IMR-90 (cell line): Measurements from ENCODE around the gene SLC38A3. TPM values are rescaled to one million over a fixed set of nuclear protein-coding genes. Genes with fewer than 3 reads are reported as not detected.
A peak's percentile ranks its signal among the peaks of the same experiment; 100 is the strongest.

Experiments
- ATAC-seq: fragments of 200-7000 bp; cut with Tn5 transposase; 2 replicates; pipeline ENCODE4 v1.9.1; 2020; ENCODE audit warnings: low read depth, mild to moderate bottlenecking, moderate library complexity
- BruUV-seq: library from RNA; stranded (reverse); fragments of 400-500 nt; replicated peaks from 2 replicates; lab custom pipeline; 2021; lab: Mats Ljungman, UMichigan
- CTCF ChIA-PET: fragments of 300-600 bp; formaldehyde crosslinking; extraction: SDS; loops from one replicate; lab custom pipeline; 2021; ENCODE audit warnings: antibody characterized with exemption; lab: Yijun Ruan, JAX
- POLR2A ChIA-PET: fragments of 300-600 bp; sonication (Branson Sonifier 250); formaldehyde crosslinking; loops from one replicate; lab custom pipeline; 2022; ENCODE audit warnings: antibody characterized with exemption; ENCODE audit not compliant: unreplicated experiment; lab: Charles Lee
- DNase-seq: peaks from one replicate; pipeline ENCODE4 v3.0.0; 2013
- H2AFZ ChIP-seq: replicated peaks from 2 replicates; pipeline ENCODE3; 2013; ENCODE audit warnings: low read length, mild to moderate bottlenecking; ENCODE audit not compliant: poor library complexity
- H2AK5ac ChIP-seq: 2 replicates; pipeline ENCODE4 v1.6.1; 2013; ENCODE audit warnings: low read depth, low read length, inconsistent platforms
- H2AK9ac ChIP-seq: replicated peaks from 2 replicates; pipeline ENCODE3; 2013; ENCODE audit warnings: mild to moderate bottlenecking, low read depth, low read length, moderate library complexity; ENCODE audit not compliant: poor library complexity
- H2BK120ac ChIP-seq: 2 replicates; pipeline ENCODE4 v1.6.1; 2013; ENCODE audit warnings: low read depth, low read length, inconsistent platforms
- H2BK15ac ChIP-seq: 3 replicates; pipeline ENCODE4 v1.6.1; 2013; ENCODE audit warnings: low read depth, low read length, inconsistent platforms
- H2BK20ac ChIP-seq: 2 replicates; pipeline ENCODE4 v1.6.1; 2013; ENCODE audit warnings: low read depth, mild to moderate bottlenecking, inconsistent platforms, low read length, moderate library complexity
- H2BK5ac ChIP-seq: 2 replicates; pipeline ENCODE4 v1.6.1; 2013; ENCODE audit warnings: mild to moderate bottlenecking, low read depth, low read length, inconsistent platforms; ENCODE audit not compliant: poor library complexity, severe bottlenecking
- H3K14ac ChIP-seq: replicated peaks from 2 replicates; pipeline ENCODE4 v1.6.1; 2013; ENCODE audit warnings: low read depth, low read length, inconsistent platforms
- H3K18ac ChIP-seq: 2 replicates; pipeline ENCODE4 v1.6.1; 2013; ENCODE audit warnings: low read depth, low read length, control low read depth
- H3K23ac ChIP-seq: 2 replicates; pipeline ENCODE4 v1.6.1; 2013; ENCODE audit warnings: low read depth, low read length, inconsistent platforms
- H3K27ac ChIP-seq: 2 replicates; pipeline ENCODE4 v1.5.1; 2013; ENCODE audit warnings: mild to moderate bottlenecking, control low read depth, low read length; ENCODE audit not compliant: insufficient read depth
- H3K27me3 ChIP-seq: 2 replicates; pipeline ENCODE4 v1.6.1; 2013; ENCODE audit warnings: low read length; ENCODE audit not compliant: control insufficient read depth, insufficient read depth
- H3K36me3 ChIP-seq: 2 replicates; pipeline ENCODE4 v1.6.1; 2013; ENCODE audit warnings: low read length, mixed read lengths; ENCODE audit not compliant: control insufficient read depth, insufficient read depth
- H3K4ac ChIP-seq: 2 replicates; pipeline ENCODE4 v1.6.1; 2013; ENCODE audit warnings: low read depth, low read length, inconsistent platforms
- H3K4me1 ChIP-seq: 2 replicates; pipeline ENCODE4 v1.6.1; 2013; ENCODE audit warnings: low read length, mixed read lengths; ENCODE audit not compliant: control insufficient read depth, insufficient read depth
- H3K4me2 ChIP-seq: 2 replicates; pipeline ENCODE4 v1.6.1; 2013; ENCODE audit warnings: low read depth, mild to moderate bottlenecking, control low read depth, low read length, moderate library complexity
- H3K4me3 ChIP-seq: 2 replicates; pipeline ENCODE4 v1.5.1; 2013; ENCODE audit warnings: low read depth, mild to moderate bottlenecking, control low read depth, low read length, moderate library complexity; ENCODE audit not compliant: insufficient read depth
- H3K56ac ChIP-seq: 2 replicates; pipeline ENCODE4 v1.6.1; 2013; ENCODE audit warnings: low read length, inconsistent platforms; ENCODE audit not compliant: insufficient read depth; ENCODE audit errors: extremely low read depth
- H3K79me1 ChIP-seq, 2 experiments: 2 replicates each; pipeline ENCODE4 v1.6.1; 2013; ENCODE audit warnings: low read length in 2 of 2, inconsistent platforms in 1 of 2, low read depth in 1 of 2
- H3K9ac ChIP-seq: 2 replicates; pipeline ENCODE4 v1.6.1; 2013; ENCODE audit warnings: low read depth, low read length, control low read depth
- H3K9me1 ChIP-seq: 2 replicates; pipeline ENCODE4 v1.6.1; 2013; ENCODE audit warnings: low read length, inconsistent platforms; ENCODE audit not compliant: insufficient read depth
- H3K9me3 ChIP-seq: 2 replicates; pipeline ENCODE4 v1.6.1; 2013; ENCODE audit warnings: low read length; ENCODE audit not compliant: control insufficient read depth, insufficient read depth
- H4K20me1 ChIP-seq: 2 replicates; pipeline ENCODE4 v1.6.1; 2013; ENCODE audit warnings: low read length, inconsistent platforms; ENCODE audit not compliant: insufficient read depth
- H4K5ac ChIP-seq: 2 replicates; pipeline ENCODE4 v1.6.1; 2013; ENCODE audit warnings: mild to moderate bottlenecking, low read depth, low read length, control low read depth
- H4K8ac ChIP-seq, 2 experiments: 2 replicates each; pipeline ENCODE4 v1.6.1; 2013; ENCODE audit warnings: low read depth in 2 of 2, low read length in 2 of 2, control low read depth in 1 of 2, inconsistent platforms in 1 of 2
- H4K91ac ChIP-seq: 2 replicates; pipeline ENCODE4 v1.6.1; 2013; ENCODE audit warnings: low read depth, low read length, inconsistent platforms; ENCODE audit not compliant: insufficient read depth
- CHD1 ChIP-seq: IDR thresholded peaks from 2 replicates; pipeline ENCODE4 v1.6.1; 2012; ENCODE audit warnings: low read depth, low read length, improper control_type of control experiment
- CTCF ChIP-seq: conservative IDR thresholded peaks from 2 replicates; pipeline ENCODE4 v1.5.1; 2012; ENCODE audit warnings: mild to moderate bottlenecking, low read depth, low read length, improper control_type of control experiment
- ELK1 ChIP-seq: fragments of 150-350 bp; IDR thresholded peaks from 2 replicates; pipeline ENCODE4 v1.6.1; 2016; ENCODE audit warnings: low read depth, mild to moderate bottlenecking, low read length, moderate library complexity, borderline replicate concordance
- MXI1 ChIP-seq: IDR thresholded peaks from 2 replicates; pipeline ENCODE4 v1.6.1; 2012; ENCODE audit warnings: low read depth, mild to moderate bottlenecking, low read length, moderate library complexity, borderline replicate concordance
- RAD21 ChIP-seq: IDR thresholded peaks from 2 replicates; pipeline ENCODE4 v1.6.1; 2012; ENCODE audit warnings: low read length, improper control_type of control experiment
- USF2 ChIP-seq: fragments of 150-350 bp; IDR thresholded peaks from 2 replicates; pipeline ENCODE4 v1.6.1; 2017; ENCODE audit warnings: mild to moderate bottlenecking, antibody characterized with exemption, low read length, low read depth
- WGBS, 2 experiments: methylation state at CpG; one replicate each; pipeline versions ENCODE4 v1.1.5 to v1.1.7; 2013; ENCODE audit warnings: missing lambda C conversion rate in 2 of 2; ENCODE audit not compliant: insufficient read length in 1 of 2; ENCODE audit errors: extremely low coverage in 2 of 2; 5-methylcytosine and 5-hydroxymethylcytosine counted together
- dilution Hi-C: fragments of 300-500 bp; cut with HindIII; formaldehyde crosslinking; loops from one replicate; pipeline ENCODE4 v1.14.3; 2018; ENCODE audit warnings: low sequenced_read_pairs; ENCODE audit not compliant: unreplicated experiment
- in situ Hi-C: fragments of 300-500 bp; cut with MboI; formaldehyde crosslinking; loops from 3 replicates; pipeline ENCODE4 v1.14.3; 2019; ENCODE audit warnings: low sequenced_read_pairs, inconsistent platforms, mixed read lengths
- intact Hi-C: fragments of 100-400 bp; cut with micrococcal nuclease; formaldehyde crosslinking; loops from 2 replicates; pipeline ENCODE4 v1.10.0; 2022
- polyA plus RNA-seq, 3 experiments: library from polyadenylated mRNA; depleted of rRNA; stranded (reverse); fragments of >200 nt; gene quantifications; 2 replicates each; pipeline ENCODE4 v1.2.3, GENCODE V29; 2012; ENCODE audit warnings: low replicate concordance in 1 of 3
- total RNA-seq: library from RNA; depleted of rRNA; stranded (reverse); fragments of >200 nt; gene quantifications from 2 replicates; pipeline ENCODE4 v1.2.3, GENCODE V29; 2012

SLC38A3 gene
- total and polyA plus RNA-seq, 2 of the 4 experiments (the other 2 are of a cell fraction) = 0.12 to 0.36 TPM

GRCh38 chr3:50162034-50162883, 42.8 kb upstream of the SLC38A3 start:
- Histone ChIP-seq H3K79me1 (peaks cover 14 to 77% of the 10 kb centered on the region in 2 experiments; a peak in 3 of 4 replicates), H3K4me2 (no peak overlapping the region), H3K27ac (no peak overlapping the region; the same call in 1 of the 2 replicates), H4K20me1 (0 out of 2 replicates have a peak, but pooled peaks cover 4% of the 10 kb centered on the region), H4K8ac (peak overlapping the region in 1 of 2 experiments; percentile 25; a peak in 1 of 4 replicates), H2AFZ (no peak overlapping the region), H2AK9ac (peak overlapping the region; percentile 66), H2AK5ac (peak overlapping the region; percentile 92), H3K27me3 (no peaks in the 10 kb centered on the region), H3K9ac (no peak overlapping the region), H3K4me3 (no peak overlapping the region), H3K4me1 (peaks cover 59% of the 10 kb centered on the region), H2BK120ac (peak overlapping the region; percentile 28), H3K9me1 (peaks cover 34% of the 10 kb centered on the region), H3K14ac (peak overlapping the region; percentile 61), H3K4ac (peak overlapping the region; percentile 91), H4K5ac (peak overlapping the region; percentile 30; the same call in 1 of the 2 replicates), H3K23ac (0 out of 2 replicates have a peak overlapping the region, but pooled peaks have one; percentile 6), H4K91ac (peak overlapping the region; percentile 76), H2BK15ac (peak overlapping the region; percentile 32; the same call in 1 of the 3 replicates), H3K9me3 (no peaks in the 10 kb centered on the region), H2BK20ac (peak overlapping the region; percentile 16), H3K18ac (no peak overlapping the region), H3K36me3 (peaks cover 14% of the 10 kb centered on the region; the same call in 1 of the 2 replicates), H2BK5ac (peak overlapping the region; percentile 9), H3K56ac (no peak overlapping the region)
- intact Hi-C loops = no loop called here
- WGBS, 2 experiments = 100% methylated on average over 2 of the region's 5 CpGs; no CpG with 5 or more reads in 1 of the 2 experiments
- DNase-seq = no peak
- dilution Hi-C loops = no loop called here
- POLR2A ChIA-PET = no interaction called here
- in situ Hi-C loops = no loop called here
- TF ChIP-seq RAD21 (no peak), ELK1 (no peak), CHD1 (no peak), CTCF (no peak), USF2 (no peak), MXI1 (no peak)
- no peak for ATAC-seq
- CTCF ChIA-PET = interaction anchor here (1.0 kb wide), 1 partner anchor 27 kb away, joined by 3 read pairs; no protein-coding TSS in a partner anchor
- no TSS peak for BruUV-seq
